Upper lobe of left lung (tissue), 6 donors: ENCODE data around the gene CYP19A1. TPM values are rescaled to one million over a fixed set of nuclear protein-coding genes. Genes with fewer than 3 reads are reported as not detected.

ENCODE experiments used
- ATAC-seq, 2 donors: fragments of 200-7000 bp; cut with Tn5 transposase; one replicate each; pipeline ENCODE4 v1.9.1; 2022; ENCODE audit warnings: mild to moderate bottlenecking in 2 of 2, moderate library complexity in 2 of 2; ENCODE audit not compliant: low FRiP score in 2 of 2
- DNase-seq, 2 donors: peaks; one replicate each; pipeline ENCODE4 v3.0.0-alpha.2; 2019 to 2020
- H3K27ac ChIP-seq, 4 donors: fragments of 200-600 bp; sonication (generic); one replicate each; pipeline ENCODE4 v1.5.1; 2016 to 2019
- H3K27me3 ChIP-seq, 4 donors: fragments of 200-600 bp; sonication (generic); one replicate each; pipeline ENCODE4 v1.5.1; 2017 to 2019
- H3K36me3 ChIP-seq, 4 donors: fragments of 200-600 bp; sonication (generic); one replicate each; pipeline ENCODE4 v1.5.1; 2016 to 2019
- H3K4me1 ChIP-seq, 4 donors: fragments of 200-600 bp; sonication (generic); one replicate each; pipeline ENCODE4 v1.5.1; 2018 to 2019
- H3K4me3 ChIP-seq, 4 donors: fragments of 200-600 bp; sonication (generic); one replicate each; pipeline ENCODE4 v1.5.1; 2017 to 2019; ENCODE audit warnings: mild to moderate bottlenecking in 2 of 4, moderate library complexity in 1 of 4
- H3K9me3 ChIP-seq, 4 donors: fragments of 200-600 bp; sonication (generic); one replicate each; pipeline ENCODE4 v1.5.1; 2018 to 2019
- EP300 ChIP-seq, 4 donors: sonication (generic); formaldehyde crosslinking; IDR thresholded peaks; one replicate each; pipeline ENCODE4 v1.5.1; 2017; ENCODE audit warnings: antibody characterized with exemption in 4 of 4, control low read depth in 2 of 4
- POLR2A ChIP-seq, 4 donors: fragments of 450-650 bp; IDR thresholded peaks; one replicate each; pipeline ENCODE4 v1.5.1; 2016 to 2017; ENCODE audit warnings: antibody characterized with exemption in 4 of 4, mild to moderate bottlenecking in 2 of 4
- POLR2AphosphoS5 ChIP-seq, 2 donors: sonication (generic); formaldehyde crosslinking; IDR thresholded peaks; one replicate each; pipeline ENCODE4 v1.5.1; 2017; ENCODE audit warnings: antibody characterized with exemption in 2 of 2
- WGBS, 2 donors: methylation state at CpG; one replicate each; pipeline ENCODE4 v1.1.5; 2017 to 2018; 5-methylcytosine and 5-hydroxymethylcytosine counted together
- total RNA-seq, 6 donors: library from RNA; depleted of rRNA in 4 of 6; stranded (reverse); fragments of >200 nt in 4 of 6; gene quantifications; one replicate each; pipeline versions ENCODE4 v1.1.0 to v1.2.1, GENCODE V29; 2016 to 2021
- TF ChIP-seq, protein P1 (sequence below), 6 experiments: fragments of 450-650 bp in 4 of 6; fragments of 200-600 bp in 2 of 6; sonication (generic) in 2 of 6; IDR thresholded peaks; one replicate each; pipeline ENCODE4 v1.5.1; 2016 to 2019; ENCODE audit warnings: antibody characterized with exemption in 6 of 6
- donor health status: DM: no; HTN: no; CAD: no; lungs with moderate emphysema.
- donor health status: DM: no; HTN: yes; CAD: no; lungs with severe emphysema.

CYP19A1 gene
- total RNA-seq, 6 donors from 2014 or later: 0.52 to 8.4 (median 1.0) TPM; not detected in 2

DNA sequence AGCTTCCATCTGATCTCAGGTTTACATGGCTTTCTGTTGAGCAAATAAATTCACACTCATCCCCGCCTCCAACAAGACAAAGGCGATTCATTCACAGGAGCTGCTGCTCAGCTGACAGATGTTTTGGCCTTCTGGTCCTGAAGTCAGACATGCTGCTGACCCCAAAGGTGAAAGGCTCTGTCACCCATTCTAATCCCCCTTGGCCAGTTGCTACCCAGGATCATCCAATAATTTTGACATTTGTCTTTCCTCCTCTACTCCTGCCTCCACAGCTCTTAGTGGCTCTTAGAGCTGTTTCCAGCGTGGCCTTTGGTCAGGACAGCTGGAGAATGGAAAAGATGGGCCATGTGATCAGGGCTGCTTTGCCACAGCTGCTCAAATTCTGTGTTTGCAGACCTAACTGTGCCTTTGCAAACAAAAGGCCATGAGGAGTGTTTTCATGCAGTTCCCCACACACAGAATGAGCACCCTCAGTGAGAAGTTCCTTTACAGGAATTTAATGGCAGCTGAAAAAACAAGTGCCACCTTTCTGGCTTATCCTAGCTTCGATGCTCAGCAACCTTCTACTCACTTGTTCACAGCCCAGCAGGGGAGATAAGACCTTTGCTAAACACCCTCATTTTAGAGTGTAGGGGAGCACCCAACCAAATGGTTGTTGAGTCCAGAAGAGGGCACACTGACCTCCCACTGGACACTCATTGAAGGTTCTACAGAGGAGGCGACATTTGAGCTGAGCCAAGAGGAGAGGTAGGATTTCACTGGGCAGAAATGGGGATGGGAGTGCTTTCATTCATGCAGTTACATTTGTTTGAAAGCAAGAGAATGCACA, 39.0 kb downstream of the CYP19A1 start:
- no peaks in the 10 kb centered on the region for H3K27me3 ChIP-seq
- 74 to 76% methylated on average over 5 of the region's 5 CpGs for WGBS, 2 donors
- TF ChIP-seq, protein P1, sequence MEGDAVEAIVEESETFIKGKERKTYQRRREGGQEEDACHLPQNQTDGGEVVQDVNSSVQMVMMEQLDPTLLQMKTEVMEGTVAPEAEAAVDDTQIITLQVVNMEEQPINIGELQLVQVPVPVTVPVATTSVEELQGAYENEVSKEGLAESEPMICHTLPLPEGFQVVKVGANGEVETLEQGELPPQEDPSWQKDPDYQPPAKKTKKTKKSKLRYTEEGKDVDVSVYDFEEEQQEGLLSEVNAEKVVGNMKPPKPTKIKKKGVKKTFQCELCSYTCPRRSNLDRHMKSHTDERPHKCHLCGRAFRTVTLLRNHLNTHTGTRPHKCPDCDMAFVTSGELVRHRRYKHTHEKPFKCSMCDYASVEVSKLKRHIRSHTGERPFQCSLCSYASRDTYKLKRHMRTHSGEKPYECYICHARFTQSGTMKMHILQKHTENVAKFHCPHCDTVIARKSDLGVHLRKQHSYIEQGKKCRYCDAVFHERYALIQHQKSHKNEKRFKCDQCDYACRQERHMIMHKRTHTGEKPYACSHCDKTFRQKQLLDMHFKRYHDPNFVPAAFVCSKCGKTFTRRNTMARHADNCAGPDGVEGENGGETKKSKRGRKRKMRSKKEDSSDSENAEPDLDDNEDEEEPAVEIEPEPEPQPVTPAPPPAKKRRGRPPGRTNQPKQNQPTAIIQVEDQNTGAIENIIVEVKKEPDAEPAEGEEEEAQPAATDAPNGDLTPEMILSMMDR (IDR thresholded peaks at IDR 0.05): no peak
- TF ChIP-seq EP300 (IDR thresholded peaks at IDR 0.05) (no peak), POLR2A (IDR thresholded peaks at IDR 0.05) (no peak), POLR2AphosphoS5 (IDR thresholded peaks at IDR 0.05) (no peak)
- no peak for DNase-seq
- H3K27ac ChIP-seq: peak overlapping the region in 2 of 4 donors; percentile 26 to 64
- no peaks in the 10 kb centered on the region for H3K4me1 ChIP-seq
- no peaks in the 10 kb centered on the region for H3K9me3 ChIP-seq
- H3K4me3 ChIP-seq: no peak overlapping the region
- ATAC-seq: no peak
- no peaks in the 10 kb centered on the region for H3K36me3 ChIP-seq

DNA sequence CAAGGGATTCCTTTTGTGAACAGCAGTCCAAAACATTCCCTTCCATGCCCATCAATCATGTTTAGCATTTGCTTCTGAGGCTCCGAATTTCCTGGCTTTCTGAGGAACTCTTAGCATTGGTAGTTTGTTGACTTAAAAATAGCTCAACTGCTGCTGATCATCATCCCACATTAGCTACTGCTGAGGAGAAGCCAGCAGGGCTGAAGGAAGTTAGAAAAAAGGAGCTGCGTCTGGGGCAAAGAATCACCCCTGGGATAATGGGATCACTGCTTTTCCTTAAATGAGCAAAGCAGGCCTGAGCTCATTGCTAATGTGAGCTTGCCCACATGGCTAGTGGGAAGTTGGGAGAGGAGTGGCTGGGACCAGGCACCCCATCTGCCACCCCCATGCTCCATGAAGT, 39.8 kb downstream of the CYP19A1 start:
- Histone ChIP-seq H3K27ac (peak overlapping the region in 2 of 4 donors; percentile 26 to 64), H3K36me3 (no peaks in the 10 kb centered on the region), H3K4me1 (no peaks in the 10 kb centered on the region), H3K27me3 (no peaks in the 10 kb centered on the region), H3K9me3 (no peaks in the 10 kb centered on the region), H3K4me3 (no peak overlapping the region)
- ATAC-seq: no peak
- DNase-seq: no peak
- TF ChIP-seq POLR2AphosphoS5 (IDR thresholded peaks at IDR 0.05): no peak
- no peak for TF ChIP-seq EP300 (IDR thresholded peaks at IDR 0.05)
- TF ChIP-seq, protein P1 (IDR thresholded peaks at IDR 0.05): no peak
- TF ChIP-seq POLR2A (IDR thresholded peaks at IDR 0.05): no peak
- WGBS, 2 donors: 57 to 62% methylated on average over 2 of the region's 2 CpGs

DNA sequence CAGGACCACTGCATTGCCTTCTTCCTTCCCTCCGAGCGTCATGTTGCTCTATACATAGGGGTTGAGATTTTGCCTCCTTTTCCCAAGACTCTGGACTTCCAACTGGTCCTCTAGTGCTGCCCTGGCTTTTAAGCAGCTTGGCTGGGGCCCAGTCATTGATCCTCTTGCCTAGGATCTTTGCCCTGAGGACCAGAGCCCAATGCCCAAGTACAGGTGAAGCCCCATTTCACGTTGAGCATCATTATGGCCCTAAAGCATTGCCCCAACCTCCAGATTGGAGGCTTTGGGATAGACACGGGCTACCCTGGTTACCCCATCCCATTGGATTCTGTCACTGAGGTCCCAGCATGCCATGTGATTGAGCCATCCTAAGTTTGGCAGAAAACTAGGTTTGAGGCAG, 47.7 kb downstream of the CYP19A1 start:
- H3K9me3 ChIP-seq: no peaks in the 10 kb centered on the region
- no peaks in the 10 kb centered on the region for H3K36me3 ChIP-seq
- H3K4me3 ChIP-seq: no peak overlapping the region
- DNase-seq (no peak), ATAC-seq (no peak)
- no peak for TF ChIP-seq POLR2A (IDR thresholded peaks at IDR 0.05)
- TF ChIP-seq POLR2AphosphoS5 (IDR thresholded peaks at IDR 0.05): no peak
- no peak for TF ChIP-seq EP300 (IDR thresholded peaks at IDR 0.05)
- TF ChIP-seq, protein P1 (IDR thresholded peaks at IDR 0.05): no peak
- 83 to 87% methylated on average over 4 of the region's 4 CpGs for WGBS, 2 donors
- H3K27ac ChIP-seq: no peak overlapping the region
- H3K27me3 ChIP-seq: no peaks in the 10 kb centered on the region
- no peaks in the 10 kb centered on the region for H3K4me1 ChIP-seq

DNA sequence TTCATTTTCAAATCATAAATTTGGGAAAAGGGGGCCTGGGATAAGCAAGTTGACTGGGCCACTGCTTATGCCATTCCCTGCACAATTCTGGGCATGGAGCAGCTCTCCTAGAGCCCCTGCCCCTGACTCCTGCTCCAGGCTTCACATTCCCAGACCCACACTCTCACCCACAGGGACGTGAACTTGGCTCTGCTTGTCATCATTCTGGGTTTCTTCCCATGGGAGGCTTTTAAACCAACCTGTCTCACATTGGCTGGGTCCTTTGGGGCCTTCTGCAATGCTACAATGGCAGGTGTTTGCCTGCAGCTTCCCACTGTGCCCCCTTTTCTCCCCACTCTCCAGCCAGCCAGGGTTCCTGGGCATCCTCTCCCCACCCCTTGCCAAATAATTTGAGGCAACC, 49.1 kb downstream of the CYP19A1 start:
- no peaks in the 10 kb centered on the region for H3K36me3 ChIP-seq
- H3K9me3 ChIP-seq: no peaks in the 10 kb centered on the region
- ATAC-seq (no peak), DNase-seq (no peak)
- no peaks in the 10 kb centered on the region for H3K4me1 ChIP-seq
- 75 to 100% methylated on average over 1 of the region's 1 CpG for WGBS, 2 donors
- H3K27me3 ChIP-seq: no peaks in the 10 kb centered on the region
- TF ChIP-seq EP300 (IDR thresholded peaks at IDR 0.05) (no peak), POLR2A (IDR thresholded peaks at IDR 0.05) (no peak), POLR2AphosphoS5 (IDR thresholded peaks at IDR 0.05) (no peak)
- TF ChIP-seq, protein P1 (IDR thresholded peaks at IDR 0.05): no peak
- no peak overlapping the region for H3K4me3 ChIP-seq
- H3K27ac ChIP-seq: no peak overlapping the region
